Endodermal cell (in vitro differentiated cells): ENCODE measurements around the gene GRIK3. TPM values are rescaled to one million over a fixed set of nuclear protein-coding genes. Genes with fewer than 3 reads are reported as not detected.

Experiments
- DNase-seq: peaks from one replicate; pipeline ENCODE4 v3.0.0-alpha.2; 2017
- H3K27ac ChIP-seq: 2 replicates; pipeline ENCODE4 v1.5.1; 2013; ENCODE audit warnings: mild to moderate bottlenecking, low read depth, low read length, moderate library complexity
- H3K27me3 ChIP-seq: 2 replicates; pipeline ENCODE4 v1.6.1; 2013; ENCODE audit warnings: mild to moderate bottlenecking, low read length, moderate library complexity; ENCODE audit not compliant: insufficient read depth, control insufficient read depth, poor library complexity, severe bottlenecking
- H3K36me3 ChIP-seq: 2 replicates; pipeline ENCODE4 v1.7.0; 2013; ENCODE audit warnings: mild to moderate bottlenecking, low read length, moderate library complexity; ENCODE audit not compliant: control insufficient read depth, insufficient read depth
- H3K4me1 ChIP-seq: one replicate; pipeline ENCODE4 v1.7.0; 2013; ENCODE audit warnings: low read length; ENCODE audit not compliant: control insufficient read depth, insufficient read depth
- H3K4me3 ChIP-seq: 2 replicates; pipeline ENCODE4 v1.5.1; 2013; ENCODE audit warnings: mild to moderate bottlenecking, low read length, moderate library complexity
- H3K9ac ChIP-seq: 2 replicates; pipeline ENCODE4 v1.6.1; 2013; ENCODE audit warnings: mild to moderate bottlenecking, low read length, moderate library complexity; ENCODE audit not compliant: poor library complexity, severe bottlenecking; ENCODE audit errors: extremely low read depth
- H3K9me3 ChIP-seq: 2 replicates; pipeline ENCODE4 v1.6.1; 2013; ENCODE audit warnings: mild to moderate bottlenecking, low read length, moderate library complexity; ENCODE audit not compliant: control insufficient read depth
- H3K27ac Mint-ChIP-seq: 2 replicates; pipeline ENCODE4 v1.8.0; 2020; ENCODE audit warnings: mixed read lengths
- H3K27me3 Mint-ChIP-seq: 2 replicates; pipeline ENCODE4 v1.8.0; 2021; ENCODE audit warnings: mild to moderate bottlenecking, mixed read lengths; ENCODE audit not compliant: insufficient read depth
- H3K36me3 Mint-ChIP-seq: 2 replicates; pipeline ENCODE4 v1.8.0; 2020; ENCODE audit warnings: low read depth, mixed read lengths
- H3K4me1 Mint-ChIP-seq: 2 replicates; pipeline ENCODE4 v1.8.0; 2020; ENCODE audit warnings: mixed read lengths
- H3K4me3 Mint-ChIP-seq: 2 replicates; pipeline ENCODE4 v1.8.0; 2020; ENCODE audit warnings: mild to moderate bottlenecking, moderate library complexity, mixed read lengths
- H3K9me3 Mint-ChIP-seq: 2 replicates; pipeline ENCODE4 v1.8.0; 2020; ENCODE audit warnings: mild to moderate bottlenecking, mixed read lengths
- WGBS, 2 experiments: methylation state at CpG; one replicate each; pipeline versions ENCODE4 v1.1.5 to v1.1.7; 2013; ENCODE audit warnings: missing lambda C conversion rate in 2 of 2, mixed read lengths in 1 of 2; ENCODE audit not compliant: insufficient coverage in 1 of 2, insufficient read length in 1 of 2; 5-methylcytosine and 5-hydroxymethylcytosine counted together
- total RNA-seq, 2 donors: library from RNA; stranded (reverse); fragmentation: NEBNext Ultra II Directional in 1 of 2; extraction: Animal tissue kit (Norgen Biotek cat#: 25700) in 1 of 2; gene quantifications; 2 replicates in 1 of 2; 3 replicates in 1 of 2; pipeline ENCODE4 v1.2.1, GENCODE V29; 2021
- TF ChIP-seq, protein P1 (sequence below): fragments of 200-600 bp; sonication (generic); conservative IDR thresholded peaks from 2 replicates; pipeline ENCODE4 v1.5.0; 2021; ENCODE audit warnings: antibody characterized with exemption, mild to moderate bottlenecking

The GRIK3 gene
- total RNA-seq, 2 donors from 2014 or later: 13.4 to 32.4 TPM

DNA sequence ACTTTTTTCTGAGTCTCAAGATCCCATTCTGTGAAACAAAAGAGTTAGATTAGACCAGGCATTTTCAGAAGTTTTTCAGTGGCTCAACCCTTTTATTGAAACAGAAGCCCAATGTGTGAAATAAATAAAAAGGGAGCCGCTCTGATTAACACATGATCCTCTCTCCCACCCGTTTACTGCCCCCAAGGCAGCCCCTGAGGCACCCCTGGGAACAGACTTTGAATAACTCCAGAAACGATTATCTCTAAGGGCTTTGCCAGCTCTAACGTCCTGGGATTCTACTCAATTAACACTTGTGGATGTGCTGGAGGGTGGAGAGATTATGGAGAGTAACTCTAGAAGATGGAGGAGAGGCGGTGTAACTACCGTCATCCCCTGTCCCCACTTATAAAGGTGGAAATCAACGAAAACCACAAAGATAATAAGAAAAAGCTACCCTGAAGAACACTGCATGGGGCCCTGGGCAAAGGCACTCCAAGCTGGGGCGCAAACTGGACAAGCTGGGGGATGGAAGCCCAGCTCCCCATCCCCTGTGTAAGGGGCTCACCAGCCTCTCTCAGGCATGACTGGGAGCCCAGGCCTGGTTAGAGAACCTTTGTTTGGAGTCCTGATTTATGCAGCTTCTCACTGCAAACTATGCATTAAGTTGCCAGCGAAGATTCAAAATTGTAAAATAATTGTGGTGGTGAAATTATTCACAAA is 39.0 kb upstream of the GRIK3 start:
- Mint-ChIP-seq H3K36me3 (no peaks in the 10 kb centered on the region), H3K27ac (no peak overlapping the region), H3K4me3 (no peak overlapping the region), H3K27me3 (peaks cover 4% of the 10 kb centered on the region), H3K4me1 (peaks cover 20% of the 10 kb centered on the region), H3K9me3 (peaks cover 3% of the 10 kb centered on the region)
- peaks cover 4% of the 10 kb centered on the region for H3K4me1 ChIP-seq
- no peak overlapping the region for H3K9ac ChIP-seq
- no peak for DNase-seq
- H3K4me3 ChIP-seq: no peak overlapping the region
- H3K36me3 ChIP-seq: no peaks in the 10 kb centered on the region
- H3K9me3 ChIP-seq: no peaks in the 10 kb centered on the region
- TF ChIP-seq, protein P1, sequence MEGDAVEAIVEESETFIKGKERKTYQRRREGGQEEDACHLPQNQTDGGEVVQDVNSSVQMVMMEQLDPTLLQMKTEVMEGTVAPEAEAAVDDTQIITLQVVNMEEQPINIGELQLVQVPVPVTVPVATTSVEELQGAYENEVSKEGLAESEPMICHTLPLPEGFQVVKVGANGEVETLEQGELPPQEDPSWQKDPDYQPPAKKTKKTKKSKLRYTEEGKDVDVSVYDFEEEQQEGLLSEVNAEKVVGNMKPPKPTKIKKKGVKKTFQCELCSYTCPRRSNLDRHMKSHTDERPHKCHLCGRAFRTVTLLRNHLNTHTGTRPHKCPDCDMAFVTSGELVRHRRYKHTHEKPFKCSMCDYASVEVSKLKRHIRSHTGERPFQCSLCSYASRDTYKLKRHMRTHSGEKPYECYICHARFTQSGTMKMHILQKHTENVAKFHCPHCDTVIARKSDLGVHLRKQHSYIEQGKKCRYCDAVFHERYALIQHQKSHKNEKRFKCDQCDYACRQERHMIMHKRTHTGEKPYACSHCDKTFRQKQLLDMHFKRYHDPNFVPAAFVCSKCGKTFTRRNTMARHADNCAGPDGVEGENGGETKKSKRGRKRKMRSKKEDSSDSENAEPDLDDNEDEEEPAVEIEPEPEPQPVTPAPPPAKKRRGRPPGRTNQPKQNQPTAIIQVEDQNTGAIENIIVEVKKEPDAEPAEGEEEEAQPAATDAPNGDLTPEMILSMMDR: no peak
- no peaks in the 10 kb centered on the region for H3K27me3 ChIP-seq
- H3K27ac ChIP-seq: no peak overlapping the region
- WGBS, 2 experiments: 65 to 87% methylated on average over 3 to 9 of the region's 9 CpGs

DNA sequence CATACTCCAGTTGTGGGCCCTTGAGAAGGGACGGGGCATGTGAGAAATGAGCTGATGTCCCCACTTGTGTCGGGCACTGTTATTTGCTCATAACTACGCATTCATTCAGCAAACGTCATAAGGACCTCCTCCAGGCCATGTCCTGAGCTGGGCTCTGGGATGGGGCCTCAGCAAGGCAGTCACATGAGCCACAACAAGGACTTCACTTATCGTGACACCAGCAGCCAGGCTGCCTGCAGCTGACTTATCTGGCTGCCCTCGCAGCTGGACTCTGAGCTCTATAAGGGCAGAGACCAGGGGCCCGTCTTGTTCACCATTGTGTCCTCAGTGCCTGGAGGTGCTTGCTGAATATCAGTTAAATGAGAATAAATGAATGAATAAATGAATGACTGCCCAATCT is 37.5 kb upstream of the GRIK3 start:
- Histone ChIP-seq H3K27me3 (no peaks in the 10 kb centered on the region), H3K4me3 (no peak overlapping the region), H3K9me3 (no peaks in the 10 kb centered on the region), H3K27ac (no peak overlapping the region), H3K4me1 (no peaks in the 10 kb centered on the region), H3K9ac (no peak overlapping the region), H3K36me3 (no peaks in the 10 kb centered on the region)
- TF ChIP-seq, protein P1: no peak
- Mint-ChIP-seq H3K9me3 (no peaks in the 10 kb centered on the region), H3K4me3 (no peak overlapping the region), H3K27me3 (peaks cover 4% of the 10 kb centered on the region), H3K4me1 (peaks cover 17% of the 10 kb centered on the region), H3K36me3 (no peaks in the 10 kb centered on the region), H3K27ac (no peak overlapping the region)
- no peak for DNase-seq
- 84 to 89% methylated on average over 7 of the region's 7 CpGs for WGBS, 2 experiments

DNA sequence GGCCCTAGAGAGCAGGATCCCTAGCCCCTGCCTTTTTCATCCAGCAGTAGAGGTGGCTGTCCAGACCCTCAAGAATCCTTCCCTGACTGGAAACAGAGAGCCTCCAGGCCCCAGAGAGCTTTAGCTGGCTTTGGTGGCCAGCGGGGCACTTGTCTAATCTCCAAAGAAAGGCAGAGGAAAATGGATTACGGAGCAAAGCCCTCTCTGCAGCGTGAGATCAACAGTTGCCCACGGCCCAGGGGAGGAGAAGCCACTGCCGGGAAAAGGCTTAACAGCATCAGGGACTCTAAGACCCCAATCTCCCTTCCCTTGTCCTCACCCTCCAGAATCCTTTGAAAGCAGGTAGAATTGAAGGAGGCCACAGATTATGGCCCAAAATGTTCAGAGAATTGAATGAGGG is 35.8 kb upstream of the GRIK3 start:
- Mint-ChIP-seq H3K9me3 (no peaks in the 10 kb centered on the region), H3K27me3 (peaks cover 14% of the 10 kb centered on the region), H3K4me3 (no peak overlapping the region), H3K36me3 (no peaks in the 10 kb centered on the region), H3K4me1 (peaks cover 7% of the 10 kb centered on the region), H3K27ac (no peak overlapping the region)
- Histone ChIP-seq H3K4me3 (no peak overlapping the region), H3K27me3 (peaks cover 4% of the 10 kb centered on the region), H3K9ac (no peak overlapping the region), H3K4me1 (no peaks in the 10 kb centered on the region), H3K9me3 (no peaks in the 10 kb centered on the region), H3K36me3 (no peaks in the 10 kb centered on the region), H3K27ac (no peak overlapping the region)
- TF ChIP-seq, protein P1: no peak
- no peak for DNase-seq
- WGBS, 2 experiments: 75 to 85% methylated on average over 4 to 5 of the region's 5 CpGs
